Loucy (cell line): Measurements from ENCODE around the gene SOCS2.

ENCODE experiments used
- CTCF ChIP-seq: fragments of 200-600 bp; sonication (generic); conservative IDR thresholded peaks from 2 replicates; pipeline ENCODE4 v1.5.1; 2014; ENCODE audit warnings: mild to moderate bottlenecking, antibody characterized with exemption, low read length
- EZH2phosphoT487 ChIP-seq: fragments of 200-600 bp; IDR thresholded peaks from 2 replicates; pipeline ENCODE4 v1.6.1; 2018; ENCODE audit warnings: antibody characterized with exemption, mild to moderate bottlenecking, moderate library complexity, borderline replicate concordance

GRCh38 chr12:93587611-93588010 is 15.1 kb downstream of the SOCS2 start:
- no peak for TF ChIP-seq CTCF
- TF ChIP-seq EZH2phosphoT487, result no peak
